MM.1S (cell line): ENCODE results near the gene TFDP3.

Source experiments
- DNase-seq: peaks from one replicate; pipeline ENCODE4 v3.0.0-alpha.2; 2015
- H2AFZ ChIP-seq: fragments of 300-600 bp; sonication (generic); 2 replicates; pipeline ENCODE4 v1.6.0; 2016; ENCODE audit warnings: antibody characterized with exemption, low read length
- H3F3A ChIP-seq: fragments of 300-600 bp; sonication (generic); 2 replicates; pipeline ENCODE4 v1.6.1; 2016; ENCODE audit warnings: mild to moderate bottlenecking, antibody characterized with exemption, low read length, moderate library complexity, mixed read lengths; ENCODE audit not compliant: insufficient read depth
- H3K27ac ChIP-seq: fragments of 300-600 bp; sonication (generic); 2 replicates; pipeline ENCODE4 v1.5.1; 2016; ENCODE audit warnings: mild to moderate bottlenecking, low read length
- H3K27me3 ChIP-seq: fragments of 300-600 bp; sonication (generic); replicated peaks from 2 replicates; pipeline ENCODE4 v1.6.0; 2016; ENCODE audit warnings: low read length; ENCODE audit not compliant: insufficient read depth
- H3K36me3 ChIP-seq: fragments of 300-600 bp; sonication (generic); replicated peaks from 2 replicates; pipeline ENCODE4 v1.6.1; 2016; ENCODE audit warnings: mild to moderate bottlenecking, low read length, mixed read lengths; ENCODE audit not compliant: insufficient read depth
- H3K4me1 ChIP-seq: fragments of 300-600 bp; sonication (generic); 2 replicates; pipeline ENCODE4 v1.6.1; 2016; ENCODE audit warnings: low read length, mixed read lengths
- H3K4me2 ChIP-seq: fragments of 300-600 bp; sonication (generic); 2 replicates; pipeline ENCODE4 v1.6.0; 2016; ENCODE audit warnings: low read depth, low read length
- H3K4me3 ChIP-seq: fragments of 300-600 bp; sonication (generic); 2 replicates; pipeline ENCODE4 v1.5.1; 2016; ENCODE audit warnings: low read length, mixed read lengths
- H3K79me2 ChIP-seq: fragments of 300-600 bp; sonication (generic); 2 replicates; pipeline ENCODE4 v1.6.1; 2016; ENCODE audit warnings: mixed run types, low read length, mixed read lengths
- H3K9ac ChIP-seq: fragments of 300-600 bp; sonication (generic); 2 replicates; pipeline ENCODE4 v1.6.1; 2016; ENCODE audit warnings: low read length, mixed read lengths
- H3K9me2 ChIP-seq: fragments of 300-600 bp; sonication (generic); replicated peaks from 2 replicates; pipeline ENCODE4 v1.6.1; 2016; ENCODE audit warnings: mild to moderate bottlenecking, low read length, mixed read lengths; ENCODE audit not compliant: insufficient read depth
- H3K9me3 ChIP-seq: fragments of 300-600 bp; sonication (generic); replicated peaks from 2 replicates; pipeline ENCODE4 v1.6.1; 2016; ENCODE audit warnings: mild to moderate bottlenecking, low read length, mixed read lengths; ENCODE audit not compliant: insufficient read depth
- H4K20me1 ChIP-seq: fragments of 300-600 bp; sonication (generic); 2 replicates; pipeline ENCODE4 v1.6.1; 2016; ENCODE audit warnings: mild to moderate bottlenecking, low read length, moderate library complexity, mixed read lengths; ENCODE audit not compliant: insufficient read depth
- CTCF ChIP-seq: fragments of 300-600 bp; sonication (generic); IDR thresholded peaks from 2 replicates; pipeline ENCODE4 v1.5.1; 2016; ENCODE audit warnings: antibody characterized with exemption, low read length, mixed read lengths
- EZH2 ChIP-seq: fragments of 300-600 bp; sonication (generic); optimal IDR thresholded peaks from 2 replicates; pipeline ENCODE3; 2017; ENCODE audit warnings: low read depth, mild to moderate bottlenecking, antibody characterized with exemption, low read length, mixed read lengths
- EZH2phosphoT487 ChIP-seq: fragments of 300-600 bp; sonication (generic); IDR thresholded peaks from 2 replicates; pipeline ENCODE4 v1.6.1; 2018; ENCODE audit warnings: antibody characterized with exemption, low read length

The TFDP3 gene

GRCh38 chrX:133218329-133218728 lies at the start of gene TFDP3:
TSS of gene TFDP3 (minus strand) at chrX:133218354. CDS start at chrX:133218259, 95 bp downstream.
- no peak for DNase-seq
- TF ChIP-seq EZH2, result no peak
- TF ChIP-seq CTCF, result no peak
- TF ChIP-seq EZH2phosphoT487, result no peak
- H3K9me2 ChIP-seq, result no peaks in the 10 kb centered on the region
- no peak within 1 kb of the TSS for H3K27ac ChIP-seq
- no peaks in the 10 kb centered on the region for H3F3A ChIP-seq
- no peak within 1 kb of the TSS for H3K4me3 ChIP-seq
- no peaks in the 10 kb centered on the region for H3K9me3 ChIP-seq
- no peaks in the 10 kb centered on the region for H3K27me3 ChIP-seq
- no peak within 1 kb of the TSS for H3K9ac ChIP-seq
- no peak within 1 kb of the TSS for H3K4me2 ChIP-seq
- H3K4me1 ChIP-seq, result no peaks in the 10 kb centered on the region
- no peaks in the 10 kb centered on the region for H3K36me3 ChIP-seq
- no peaks in the 10 kb centered on the region for H3K79me2 ChIP-seq
- no peaks in the 10 kb centered on the region for H4K20me1 ChIP-seq
- no peak within 1 kb of the TSS for H2AFZ ChIP-seq

GRCh38 chrX:133267621-133268020 lies 49.5 kb upstream of the TFDP3 start:
- DNase-seq, result no peak
- TF ChIP-seq CTCF (no peak), EZH2 (no peak), EZH2phosphoT487 (no peak)
- Histone ChIP-seq H3K4me1 (no peaks in the 10 kb centered on the region), H3K4me2 (no peak overlapping the region), H3K79me2 (no peaks in the 10 kb centered on the region), H3K27ac (no peak overlapping the region), H3K9ac (no peak overlapping the region), H3F3A (no peaks in the 10 kb centered on the region), H3K9me2 (no peaks in the 10 kb centered on the region), H4K20me1 (no peaks in the 10 kb centered on the region), H3K4me3 (no peak overlapping the region), H2AFZ (no peak overlapping the region), H3K36me3 (no peaks in the 10 kb centered on the region), H3K9me3 (no peaks in the 10 kb centered on the region), H3K27me3 (no peaks in the 10 kb centered on the region)

GRCh38 chrX:133265331-133265730 lies 47.2 kb upstream of the TFDP3 start:
- H3K36me3 ChIP-seq, result no peaks in the 10 kb centered on the region
- H3F3A ChIP-seq, result no peaks in the 10 kb centered on the region
- H3K9me3 ChIP-seq, result no peaks in the 10 kb centered on the region
- H3K27me3 ChIP-seq, result no peaks in the 10 kb centered on the region
- H3K9me2 ChIP-seq, result no peaks in the 10 kb centered on the region
- no peak overlapping the region for H2AFZ ChIP-seq
- no peaks in the 10 kb centered on the region for H4K20me1 ChIP-seq
- H3K79me2 ChIP-seq, result no peaks in the 10 kb centered on the region
- H3K27ac ChIP-seq, result no peak overlapping the region
- no peak for TF ChIP-seq CTCF
- no peak for TF ChIP-seq EZH2phosphoT487
- TF ChIP-seq EZH2, result no peak
- no peak overlapping the region for H3K4me2 ChIP-seq
- no peaks in the 10 kb centered on the region for H3K4me1 ChIP-seq
- DNase-seq, result no peak
- H3K9ac ChIP-seq, result no peak overlapping the region
- H3K4me3 ChIP-seq, result no peak overlapping the region
